ENCODE results near the gene HDAC5.

Gene HDAC5

GRCh38 chr17:44079877-44080821 lies 43.3 kb downstream of the HDAC5 start:
- POLR2A ChIA-PET: interaction anchor here (1.3 kb wide), 1 partner anchor 15 kb away, joined by 3 read pairs; no protein-coding TSS in a partner anchor
- Histone ChIP-seq H3K36me3 (ENCODE audit: control insufficient read depth in 2 of 2, insufficient read depth in 1 of 2, low read length in 2 of 2) (peaks cover 8 to 86% of the 10 kb centered on the region in 2 experiments), H3K9me3 (ENCODE audit: control insufficient read depth, insufficient read depth, low read depth, low read length) (no peaks in the 10 kb centered on the region), H3K4me1 (ENCODE audit: control insufficient read depth, insufficient read depth, low read length) (peaks cover 6% of the 10 kb centered on the region), H3K4me3 (ENCODE audit: low read depth, low read length) (no peak overlapping the region), H3K27ac (ENCODE audit: extremely low read depth, low read depth, low read length) (no peak overlapping the region)
- CTCF ChIA-PET: no interaction called here
- no peak for TF ChIP-seq ZNF777 (tag by site-specific recombination; IDR thresholded peaks at IDR 0.05; ENCODE audit: borderline replicate concordance)
- TF ChIP-seq GLIS2 (tag by site-specific recombination; IDR thresholded peaks at IDR 0.05): peak; percentile 55

- TF ChIP-seq ZNF48 (tag by site-specific recombination; IDR thresholded peaks at IDR 0.05) (no peak), HOXC10 (CRISPR knock-in tag; IDR thresholded peaks at IDR 0.05) (no peak), ZSCAN18 (tag by site-specific recombination; IDR thresholded peaks at IDR 0.05) (no peak), ZNF571 (tag by site-specific recombination; IDR thresholded peaks at IDR 0.05) (no peak), ZNF423 (tag by site-specific recombination; IDR thresholded peaks at IDR 0.05) (no peak), SALL2 (tag by site-specific recombination; IDR thresholded peaks at IDR 0.05; ENCODE audit: borderline replicate concordance) (no peak), ZNF157 (tag by site-specific recombination; IDR thresholded peaks at IDR 0.05) (no peak), ZNF473 (tag by site-specific recombination; IDR thresholded peaks at IDR 0.05) (no peak), ZNF274 (IDR thresholded peaks at IDR 0.05; ENCODE audit: low read length) (no peak), ZNF274 (tag by site-specific recombination; IDR thresholded peaks at IDR 0.05; ENCODE audit: borderline replicate concordance) (no peak), MZF1 (tag by site-specific recombination; IDR thresholded peaks at IDR 0.05; ENCODE audit: borderline replicate concordance) (no peak)
- TF ChIP-seq, protein P1, sequence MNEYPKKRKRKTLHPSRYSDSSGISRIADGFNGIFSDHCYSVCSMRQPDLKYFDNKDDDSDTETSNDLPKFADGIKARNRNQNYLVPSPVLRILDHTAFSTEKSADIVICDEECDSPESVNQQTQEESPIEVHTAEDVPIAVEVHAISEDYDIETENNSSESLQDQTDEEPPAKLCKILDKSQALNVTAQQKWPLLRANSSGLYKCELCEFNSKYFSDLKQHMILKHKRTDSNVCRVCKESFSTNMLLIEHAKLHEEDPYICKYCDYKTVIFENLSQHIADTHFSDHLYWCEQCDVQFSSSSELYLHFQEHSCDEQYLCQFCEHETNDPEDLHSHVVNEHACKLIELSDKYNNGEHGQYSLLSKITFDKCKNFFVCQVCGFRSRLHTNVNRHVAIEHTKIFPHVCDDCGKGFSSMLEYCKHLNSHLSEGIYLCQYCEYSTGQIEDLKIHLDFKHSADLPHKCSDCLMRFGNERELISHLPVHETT (tag by site-specific recombination; IDR thresholded peaks at IDR 0.05): no peak
- POLR2A ChIA-PET: interaction anchor here (1.1 to 1.3 kb wide), 2 partner anchors 8 to 17 kb away, joined by 3 to 7 read pairs; no protein-coding TSS in a partner anchor
- Histone ChIP-seq H3K4me3 (ENCODE audit: low read depth, low read length) (no peak overlapping the region), H3K9me3 (ENCODE audit: control insufficient read depth, insufficient read depth, low read depth, low read length) (no peaks in the 10 kb centered on the region), H3K27ac (ENCODE audit: extremely low read depth, low read depth, low read length) (no peak overlapping the region), H3K36me3 (ENCODE audit: control insufficient read depth in 2 of 2, insufficient read depth in 1 of 2, low read length in 2 of 2) (peaks cover 11 to 89% of the 10 kb centered on the region in 2 experiments), H3K4me1 (ENCODE audit: control insufficient read depth, insufficient read depth, low read length) (peaks cover 6% of the 10 kb centered on the region)
- CTCF ChIA-PET: interaction anchor here (0.6 to 0.8 kb wide), 2 partner anchors 94 to 202 kb away, joined by 3 read pairs; no protein-coding TSS in a partner anchor
These were observed 45.0 kb downstream of the HDAC5 start for GRCh38 chr17:44078412-44078811.

- Histone ChIP-seq H3K27ac (ENCODE audit: extremely low read depth, low read depth, low read length) (peak overlapping the region; percentile 40; the same call in 1 of the 2 replicates), H3K9me3 (ENCODE audit: control insufficient read depth, insufficient read depth, low read depth, low read length) (no peaks in the 10 kb centered on the region), H3K4me1 (ENCODE audit: control insufficient read depth, insufficient read depth, low read length) (peaks cover 6% of the 10 kb centered on the region), H3K4me3 (ENCODE audit: low read depth, low read length) (no peak overlapping the region), H3K36me3 (ENCODE audit: control insufficient read depth in 2 of 2, insufficient read depth in 1 of 2, low read length in 2 of 2) (peaks cover 8 to 85% of the 10 kb centered on the region in 2 experiments)
- CTCF ChIA-PET: interaction anchor here (0.6 kb wide), 1 partner anchor 95 kb away, joined by 3 read pairs; no protein-coding TSS in a partner anchor
- POLR2A ChIA-PET: interaction anchor here (1.1 kb wide), 1 partner anchor 8 kb away, joined by 7 read pairs; no protein-coding TSS in a partner anchor
- TF ChIP-seq ZNF585B (tag by site-specific recombination; IDR thresholded peaks at IDR 0.05): no peak
- TF ChIP-seq, protein P2, sequence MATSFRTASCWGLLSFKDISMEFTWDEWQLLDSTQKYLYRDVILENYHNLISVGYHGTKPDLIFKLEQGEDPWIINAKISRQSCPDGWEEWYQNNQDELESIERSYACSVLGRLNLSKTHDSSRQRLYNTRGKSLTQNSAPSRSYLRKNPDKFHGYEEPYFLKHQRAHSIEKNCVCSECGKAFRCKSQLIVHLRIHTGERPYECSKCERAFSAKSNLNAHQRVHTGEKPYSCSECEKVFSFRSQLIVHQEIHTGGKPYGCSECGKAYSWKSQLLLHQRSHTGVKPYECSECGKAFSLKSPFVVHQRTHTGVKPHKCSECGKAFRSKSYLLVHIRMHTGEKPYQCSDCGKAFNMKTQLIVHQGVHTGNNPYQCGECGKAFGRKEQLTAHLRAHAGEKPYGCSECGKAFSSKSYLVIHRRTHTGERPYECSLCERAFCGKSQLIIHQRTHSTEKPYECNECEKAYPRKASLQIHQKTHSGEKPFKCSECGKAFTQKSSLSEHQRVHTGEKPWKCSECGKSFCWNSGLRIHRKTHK (tag by site-specific recombination; IDR thresholded peaks at IDR 0.05): no peak
- TF ChIP-seq ZBTB7A (tag by site-specific recombination; IDR thresholded peaks at IDR 0.05; ENCODE audit: low read depth): no peak
- TF ChIP-seq ZNF621 (tag by site-specific recombination; IDR thresholded peaks at IDR 0.05): no peak
- TF ChIP-seq PRDM1 (tag by site-specific recombination; IDR thresholded peaks at IDR 0.05): 0 out of 2 replicates have a peak, but pooled peaks have one; percentile 6
These were observed 45.9 kb downstream of the HDAC5 start for GRCh38 chr17:44077595-44077909.
